Mucosa of rectum (tissue), 2 donors: Measurements from ENCODE around the gene RNF223.
"Not testable (repeated sequence)": the region's sequence is repeated elsewhere in the genome, so short reads cannot be mapped to it uniquely, and the experiment has no call there.

Experiments
- H3K27ac ChIP-seq, 2 donors: one replicate each; pipeline ENCODE4 v1.7.0; 2013; ENCODE audit warnings: inconsistent platforms in 2 of 2, low read depth in 2 of 2, low read length in 2 of 2
- H3K27me3 ChIP-seq, 2 donors: one replicate each; pipeline ENCODE4 v1.7.0; 2013; ENCODE audit warnings: low read length in 2 of 2; ENCODE audit not compliant: control insufficient read depth in 2 of 2, insufficient read depth in 2 of 2
- H3K36me3 ChIP-seq, 2 donors: one replicate each; pipeline ENCODE4 v1.7.0; 2013; ENCODE audit warnings: low read length in 2 of 2; ENCODE audit not compliant: control insufficient read depth in 2 of 2, insufficient read depth in 2 of 2
- H3K4me1 ChIP-seq, 2 donors: one replicate each; pipeline ENCODE4 v1.7.0; 2013; ENCODE audit warnings: low read length in 2 of 2, mild to moderate bottlenecking in 1 of 2; ENCODE audit not compliant: control insufficient read depth in 2 of 2, insufficient read depth in 2 of 2
- H3K4me3 ChIP-seq, 2 donors: one replicate each; pipeline ENCODE4 v1.7.0; 2013; ENCODE audit warnings: low read length in 2 of 2
- H3K9ac ChIP-seq, 2 donors: one replicate each; pipeline ENCODE4 v1.7.0; 2013; ENCODE audit warnings: low read length in 2 of 2, low read depth in 1 of 2, mild to moderate bottlenecking in 1 of 2
- H3K9me3 ChIP-seq, 2 donors: one replicate each; pipeline ENCODE4 v1.7.0; 2013; ENCODE audit warnings: low read length in 2 of 2; ENCODE audit not compliant: control insufficient read depth in 2 of 2
- donor health status: healthy.
- donor health status: Normal muscosa, but diverticular disease.

The RNF223 gene

DNA sequence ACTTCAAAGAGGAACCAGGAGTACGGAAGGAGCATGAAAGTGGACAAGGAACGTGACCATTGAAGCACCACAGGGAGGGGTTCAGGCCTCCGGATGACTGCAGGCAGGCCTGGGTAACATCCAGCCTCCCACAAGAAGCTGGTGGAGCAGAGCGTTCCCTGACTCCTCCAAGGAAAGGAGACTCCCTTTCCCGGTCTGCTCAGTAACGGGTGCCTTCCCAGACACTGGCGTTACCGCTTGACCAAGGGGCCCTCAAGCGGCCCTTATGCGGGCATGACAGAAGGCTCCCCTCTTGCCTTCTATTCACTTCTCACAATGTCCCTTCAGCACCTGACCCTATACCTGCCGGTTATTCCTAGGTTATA, 8.2 kb downstream of the RNF223 start:
- H3K9ac ChIP-seq, H3K27ac ChIP-seq, H3K36me3 ChIP-seq, H3K9me3 ChIP-seq, H3K4me3 ChIP-seq: not testable (repeated sequence)
- Histone ChIP-seq H3K4me1 (peaks cover 19 to 21% of the 10 kb centered on the region in 2 donors), H3K27me3 (peaks cover 19 to 28% of the 10 kb centered on the region in 2 donors)

DNA sequence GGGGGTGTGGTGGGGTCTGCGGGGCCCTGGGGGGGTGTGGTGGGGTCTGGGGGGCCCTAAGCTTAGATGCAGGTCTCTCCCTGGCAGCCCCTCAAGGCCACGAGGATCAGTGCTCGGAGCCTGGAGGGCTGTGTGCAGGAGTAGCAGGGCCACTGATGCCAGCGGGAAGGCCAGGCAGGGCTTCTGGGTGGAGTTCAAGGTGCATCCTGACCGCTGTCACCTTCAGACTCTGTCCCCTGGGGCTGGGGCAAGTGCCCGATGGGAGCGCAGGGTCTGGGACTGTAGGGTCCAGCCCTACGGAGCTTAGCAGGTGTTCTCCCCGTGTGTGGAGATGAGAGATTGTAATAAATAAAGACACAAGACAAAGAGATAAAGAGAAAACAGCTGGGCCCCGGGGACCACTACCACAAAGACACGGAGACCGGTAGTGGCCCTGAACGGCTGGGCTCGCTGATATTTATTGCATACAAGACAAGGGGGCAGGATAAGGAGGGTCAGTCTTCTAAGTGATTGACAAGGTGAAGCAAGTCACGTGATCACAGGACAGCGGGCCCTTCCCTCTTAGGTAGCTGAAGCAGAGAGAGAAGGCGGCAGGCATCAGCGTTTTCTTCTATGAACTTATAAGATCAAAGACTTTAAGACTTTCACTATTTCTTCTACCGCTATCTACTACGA, 8.7 kb downstream of the RNF223 start:
- H3K9me3 ChIP-seq: no peaks in the 10 kb centered on the region
- peaks cover 19 to 21% of the 10 kb centered on the region in 2 donors for H3K4me1 ChIP-seq
- no peak overlapping the region for H3K4me3 ChIP-seq
- no peaks in the 10 kb centered on the region for H3K36me3 ChIP-seq
- no peak overlapping the region for H3K9ac ChIP-seq
- peaks cover 22 to 31% of the 10 kb centered on the region in 2 donors for H3K27me3 ChIP-seq
- no peak overlapping the region for H3K27ac ChIP-seq

DNA sequence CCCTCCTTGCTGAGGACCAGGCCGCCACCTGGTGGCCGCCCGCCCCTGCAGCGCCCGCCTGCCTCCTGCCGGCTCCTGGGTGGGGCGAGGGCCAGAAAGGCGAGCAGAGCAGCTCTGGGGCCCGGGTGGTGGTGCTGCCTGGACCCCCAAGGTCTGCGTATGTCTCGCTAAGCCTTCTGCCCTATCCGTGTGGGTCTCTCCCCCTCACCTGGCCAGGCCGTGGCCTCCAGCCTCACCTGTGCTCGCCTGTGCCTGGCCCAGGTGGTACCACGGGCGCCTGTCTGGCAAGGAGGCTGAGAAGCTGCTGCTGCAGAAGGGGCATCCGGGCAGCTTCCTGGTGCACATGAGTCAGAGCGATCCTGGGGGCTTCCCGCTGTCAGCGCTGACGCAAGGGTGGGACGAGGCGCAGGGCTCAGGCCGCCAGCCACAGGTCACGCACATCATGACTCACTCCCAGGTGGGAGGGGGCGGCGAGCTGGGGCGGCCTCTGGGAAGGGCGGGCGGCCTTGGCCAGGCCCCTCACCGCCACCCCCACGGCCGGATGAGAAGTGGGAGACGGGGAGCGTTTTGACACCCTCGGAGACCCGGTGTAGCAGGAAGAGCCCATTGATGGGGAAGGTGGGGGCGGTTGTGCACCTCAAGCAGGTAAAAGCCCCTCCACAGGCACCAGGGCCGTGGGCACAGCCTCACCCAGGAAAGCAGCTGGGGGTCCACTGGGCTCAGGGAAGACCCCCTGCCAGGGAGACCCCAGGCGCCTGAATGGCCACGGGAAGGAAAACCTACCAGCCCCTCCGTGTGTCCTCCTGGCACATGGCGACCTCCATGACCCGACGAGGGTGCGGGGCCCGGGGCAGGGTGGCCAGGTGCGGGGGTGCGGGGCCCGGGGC, 9.9 kb downstream of the RNF223 start:
- Histone ChIP-seq H3K27ac (no peak overlapping the region), H3K9me3 (no peaks in the 10 kb centered on the region), H3K36me3 (no peaks in the 10 kb centered on the region), H3K9ac (no peak overlapping the region), H3K4me3 (no peak overlapping the region), H3K4me1 (peaks cover 18% of the 10 kb centered on the region in 2 donors), H3K27me3 (peaks cover 29 to 39% of the 10 kb centered on the region in 2 donors)

DNA sequence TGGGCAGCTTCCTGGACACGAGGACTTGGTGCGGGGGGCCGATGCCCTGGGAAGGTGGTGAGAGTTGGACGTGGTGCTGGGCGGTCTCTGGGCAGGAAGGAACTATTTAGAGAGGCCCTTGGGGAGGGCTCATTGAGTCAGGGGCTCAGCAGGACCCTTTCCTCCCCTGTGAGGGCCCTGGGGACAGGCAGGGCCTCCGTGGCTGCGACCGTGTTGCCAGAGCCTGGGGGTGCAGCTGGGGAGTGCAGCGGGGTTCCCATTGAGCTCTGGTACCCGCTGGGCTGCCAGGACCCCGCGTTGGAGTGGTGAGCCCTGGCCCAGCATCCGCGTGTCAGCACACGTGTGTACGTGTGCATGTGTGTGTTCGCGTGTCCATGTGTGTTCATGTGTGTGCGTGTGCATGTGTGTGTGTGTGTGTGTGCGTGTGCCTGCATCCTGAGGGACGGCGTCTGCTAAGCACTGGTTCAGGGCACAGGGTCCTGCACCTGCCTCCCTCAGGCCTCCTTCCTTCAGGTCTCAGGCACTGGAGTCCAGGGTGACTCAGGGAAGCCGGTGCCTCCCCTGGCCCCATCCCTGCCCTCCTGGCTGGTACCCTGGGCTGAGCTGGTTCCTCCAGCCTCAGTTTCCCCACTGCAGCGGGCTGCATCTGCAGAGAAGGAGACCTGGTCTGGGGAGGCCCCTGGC, 10.7 kb downstream of the RNF223 start:
- Histone ChIP-seq H3K36me3 (no peaks in the 10 kb centered on the region), H3K9me3 (no peaks in the 10 kb centered on the region), H3K27me3 (peaks cover 36 to 40% of the 10 kb centered on the region in 2 donors), H3K9ac (no peak overlapping the region), H3K27ac (no peak overlapping the region), H3K4me1 (peaks cover 20 to 22% of the 10 kb centered on the region in 2 donors), H3K4me3 (no peak overlapping the region)

DNA sequence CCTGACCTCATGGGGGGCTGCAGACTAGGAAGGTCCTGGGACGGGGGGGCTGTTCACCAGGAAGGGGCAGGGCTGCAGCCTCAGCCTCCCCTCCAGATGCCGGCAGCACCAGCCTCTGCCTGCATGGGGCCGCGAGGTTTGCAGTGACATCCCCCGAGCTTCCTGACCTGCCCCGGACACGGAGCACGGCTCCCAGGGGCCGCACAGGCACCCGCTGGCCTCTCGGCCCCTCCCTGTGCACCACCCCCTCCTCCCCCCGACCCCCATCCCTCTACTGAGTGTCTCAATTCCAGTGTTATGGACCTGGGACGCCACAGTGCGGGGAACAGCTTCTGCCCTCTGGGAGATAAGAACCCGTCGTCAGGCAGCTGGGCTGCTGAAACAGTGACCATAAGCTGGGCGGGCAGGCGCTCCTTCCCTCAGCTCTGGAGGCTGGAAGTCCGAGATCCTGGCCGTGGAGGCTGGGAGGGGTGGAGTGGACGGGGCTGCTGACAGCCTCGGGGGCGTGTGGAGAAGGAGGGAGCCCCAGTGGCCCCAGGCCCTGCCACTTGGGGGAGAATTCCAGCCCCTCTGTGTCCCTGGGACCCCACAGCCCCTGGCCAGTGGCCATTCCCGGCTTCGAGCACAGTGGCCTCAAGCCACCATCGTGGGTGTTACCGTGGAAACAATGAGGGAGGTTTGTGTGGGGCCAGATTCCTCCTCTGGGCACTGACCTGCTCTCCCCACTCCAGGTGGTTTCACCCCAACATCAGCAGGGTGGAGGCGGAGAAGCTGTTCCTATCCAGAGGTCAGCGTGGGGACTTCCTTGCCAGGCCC, 11.6 kb downstream of the RNF223 start:
- Histone ChIP-seq H3K4me1 (peaks cover 18 to 19% of the 10 kb centered on the region in 2 donors), H3K9ac (no peak overlapping the region), H3K27me3 (peaks cover 42 to 46% of the 10 kb centered on the region in 2 donors)

DNA sequence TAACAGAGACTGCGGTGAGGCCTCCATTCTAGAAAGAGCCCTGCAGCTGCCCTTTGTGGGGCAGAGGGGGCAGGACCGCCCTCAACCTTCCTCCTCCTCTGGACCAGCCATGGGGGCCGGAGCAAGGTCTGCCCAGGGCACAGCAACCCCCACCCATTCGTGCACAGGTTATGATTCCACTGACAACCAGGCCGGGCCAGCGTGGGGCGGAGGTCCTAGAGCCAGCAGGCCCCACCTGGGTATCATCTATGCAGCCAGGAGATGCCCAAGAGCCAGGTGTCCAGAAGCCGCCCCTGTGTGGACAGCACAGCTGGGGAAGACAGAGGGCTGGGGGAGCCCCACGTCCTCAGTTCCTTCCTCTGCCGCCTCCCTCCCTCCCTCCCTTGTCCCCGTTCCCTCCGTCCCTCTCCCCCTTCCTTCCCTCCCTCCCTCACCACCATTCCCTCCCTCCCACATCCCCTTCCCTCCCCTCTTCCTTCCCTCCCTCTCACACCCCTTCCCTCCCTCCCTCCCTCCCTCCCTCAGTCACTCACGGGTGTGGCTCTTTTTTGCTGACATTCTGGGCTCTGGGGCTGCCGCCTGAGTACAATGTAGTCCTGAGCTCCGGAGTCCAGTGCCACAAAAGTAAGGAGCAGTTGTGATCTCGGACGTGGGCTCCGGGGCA, 12.3 kb downstream of the RNF223 start:
- H3K9me3 ChIP-seq: no peaks in the 10 kb centered on the region
- no peak overlapping the region for H3K9ac ChIP-seq
- peaks cover 42 to 46% of the 10 kb centered on the region in 2 donors for H3K27me3 ChIP-seq
- H3K4me3 ChIP-seq: no peak overlapping the region
- no peaks in the 10 kb centered on the region for H3K36me3 ChIP-seq
- H3K27ac ChIP-seq: no peak overlapping the region
- peaks cover 18 to 19% of the 10 kb centered on the region in 2 donors for H3K4me1 ChIP-seq

More for the DNA sequence above, 11.6 kb downstream of the RNF223 start:
- no peaks in the 10 kb centered on the region for H3K9me3 ChIP-seq
- H3K36me3 ChIP-seq: no peaks in the 10 kb centered on the region
- no peak overlapping the region for H3K4me3 ChIP-seq
- no peak overlapping the region for H3K27ac ChIP-seq

DNA sequence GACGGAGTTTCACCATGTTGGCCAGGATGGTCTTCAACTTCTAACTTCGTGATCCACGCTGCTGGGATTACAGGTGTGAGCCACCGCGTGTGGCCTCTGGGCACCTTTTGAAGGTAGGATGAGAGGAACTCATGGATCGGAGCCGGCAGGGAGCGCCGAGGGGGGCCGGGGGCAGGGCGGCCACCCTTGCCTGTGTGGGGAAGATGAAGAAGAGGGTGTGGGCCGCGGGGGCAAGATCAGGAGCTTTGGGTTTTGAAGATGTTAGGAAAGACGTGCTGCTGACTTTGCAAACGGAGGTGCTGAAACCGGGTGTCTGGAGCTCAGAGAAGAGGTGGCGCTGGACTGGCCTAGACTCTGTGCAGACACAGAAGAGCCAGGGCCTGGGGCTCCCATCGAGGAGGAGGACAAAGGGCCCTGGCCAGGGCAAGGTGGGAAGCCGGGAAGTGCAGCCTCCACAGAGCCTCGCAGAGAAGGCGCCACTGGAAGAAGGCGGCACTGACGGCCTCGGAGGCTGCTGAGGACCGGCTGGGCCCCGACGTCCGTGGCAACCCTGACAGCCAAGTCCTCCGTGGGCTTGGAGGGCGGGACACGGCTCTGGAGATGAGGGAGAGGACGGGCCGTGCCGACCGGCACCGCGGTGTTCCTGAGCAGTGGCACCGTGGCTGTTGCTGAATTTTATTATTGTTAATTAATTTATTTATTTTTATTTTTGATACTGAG, 13.7 kb downstream of the RNF223 start:
- H3K36me3 ChIP-seq: no peaks in the 10 kb centered on the region
- H3K27ac ChIP-seq: no peak overlapping the region
- H3K27me3 ChIP-seq: peaks cover 42% of the 10 kb centered on the region in 2 donors
- no peaks in the 10 kb centered on the region for H3K9me3 ChIP-seq
- no peak overlapping the region for H3K9ac ChIP-seq
- H3K4me3 ChIP-seq: no peak overlapping the region
- peaks cover 18 to 19% of the 10 kb centered on the region in 2 donors for H3K4me1 ChIP-seq

DNA sequence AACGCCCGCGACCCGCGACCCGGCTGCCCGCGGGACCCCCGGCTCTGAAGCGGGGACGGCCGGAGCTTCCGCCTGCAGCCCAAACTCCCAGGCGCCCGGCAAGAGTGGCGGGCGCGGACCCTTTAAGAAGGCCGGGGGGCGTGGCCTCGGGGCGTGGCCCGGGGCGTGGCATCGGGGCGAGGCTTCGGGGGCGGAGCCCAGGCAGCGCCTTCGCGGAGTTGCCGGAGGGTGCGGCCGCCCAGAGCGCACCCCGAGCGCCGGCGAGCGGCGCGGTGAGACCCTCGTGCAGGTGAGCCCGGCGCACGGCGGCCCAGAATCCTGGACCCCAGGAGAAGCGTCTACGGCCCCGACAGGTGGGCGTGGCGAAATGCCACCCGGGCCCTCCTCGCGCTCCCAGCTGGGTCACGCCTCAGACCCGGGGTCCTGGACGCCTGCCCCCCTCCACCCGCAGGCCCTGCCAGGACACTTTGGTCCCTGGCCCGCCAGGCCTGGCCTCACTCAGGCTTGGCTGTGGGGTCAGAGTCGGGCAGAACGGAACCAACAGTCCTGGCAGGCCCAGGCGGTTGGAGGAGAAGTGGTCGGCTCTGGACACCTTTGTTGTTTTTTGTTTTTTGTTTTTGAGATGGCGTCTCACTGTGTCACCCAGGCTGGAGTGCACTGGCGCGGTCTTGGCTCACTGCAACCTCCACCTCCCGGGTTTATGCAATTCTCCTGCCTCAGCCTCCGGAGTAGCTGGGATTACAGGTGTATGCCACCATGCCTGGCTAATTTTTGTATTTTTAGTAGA, 14.4 kb downstream of the RNF223 start:
- Histone ChIP-seq H3K4me1 (peaks cover 18 to 19% of the 10 kb centered on the region in 2 donors), H3K36me3 (no peaks in the 10 kb centered on the region), H3K27me3 (peaks cover 42% of the 10 kb centered on the region in 2 donors), H3K4me3 (peak overlapping the region; percentile 26 to 48), H3K27ac (no peak overlapping the region), H3K9me3 (no peaks in the 10 kb centered on the region), H3K9ac (no peak overlapping the region)
